ENCODE measurements around the gene RAB11FIP3. TPM values are rescaled to one million over a fixed set of nuclear protein-coding genes. Genes with fewer than 3 reads are reported as not detected.

The RAB11FIP3 gene
- total RNA-seq, 1 donor from 2014 or later, result 35.2 TPM

DNA sequence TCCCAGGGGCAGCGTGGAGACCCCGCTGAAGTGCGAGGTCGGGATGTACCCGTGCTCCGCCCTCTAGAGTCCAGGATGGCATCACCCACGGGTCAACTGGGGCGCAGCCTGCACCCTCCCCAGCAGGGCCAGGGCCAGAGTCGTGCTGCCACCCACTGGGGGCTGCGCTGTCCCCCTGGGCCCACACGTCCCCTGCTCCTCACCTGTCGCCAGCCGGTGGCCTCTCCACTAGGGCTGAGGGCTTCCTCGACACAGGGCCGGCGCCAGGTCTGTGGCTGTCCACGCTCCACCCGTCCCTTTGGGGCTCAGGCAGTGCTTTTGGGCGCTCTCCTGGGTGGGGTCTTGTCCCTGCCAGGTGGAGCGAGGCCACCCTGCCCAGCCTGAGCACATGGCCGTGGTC is 123.1 kb downstream of the RAB11FIP3 start:
- intact Hi-C loops (cut with micrococcal nuclease), result no loop called here

DNA sequence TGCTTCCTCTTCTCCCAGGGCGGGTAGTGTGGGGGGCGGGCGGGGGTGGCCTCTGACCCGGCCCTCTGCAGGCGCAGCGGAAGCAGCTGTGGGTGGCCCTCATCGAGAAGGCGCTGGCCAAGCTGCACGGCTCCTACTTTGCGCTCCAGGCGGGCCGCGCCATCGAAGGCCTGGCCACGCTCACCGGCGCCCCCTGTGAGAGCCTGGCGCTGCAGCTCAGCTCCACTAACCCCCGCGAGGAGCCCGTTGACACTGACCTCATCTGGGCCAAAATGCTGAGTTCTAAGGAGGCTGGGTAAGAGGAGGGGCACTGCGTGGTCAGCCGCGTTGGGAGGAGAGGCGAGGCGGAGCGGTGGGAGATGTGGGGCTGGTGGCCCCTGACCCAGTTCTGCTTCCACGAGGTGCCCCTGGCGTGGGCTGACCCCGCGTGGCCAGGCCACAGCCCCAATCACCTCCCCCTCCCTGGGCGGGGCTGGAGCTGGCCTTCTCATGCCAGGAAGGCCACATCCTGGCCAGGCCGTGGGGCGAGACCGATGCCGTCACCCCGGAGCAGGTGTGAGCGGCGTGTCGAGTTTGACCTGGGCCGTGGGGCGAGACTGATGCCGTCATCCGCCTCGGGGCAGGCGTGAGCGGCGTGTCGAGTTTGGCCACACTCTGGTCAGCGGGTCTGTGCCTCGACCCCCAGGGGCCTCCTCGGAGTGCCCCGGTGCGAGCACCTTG is 124.3 kb downstream of the RAB11FIP3 start:
- intact Hi-C loops (cut with micrococcal nuclease), result no loop called here

DNA sequence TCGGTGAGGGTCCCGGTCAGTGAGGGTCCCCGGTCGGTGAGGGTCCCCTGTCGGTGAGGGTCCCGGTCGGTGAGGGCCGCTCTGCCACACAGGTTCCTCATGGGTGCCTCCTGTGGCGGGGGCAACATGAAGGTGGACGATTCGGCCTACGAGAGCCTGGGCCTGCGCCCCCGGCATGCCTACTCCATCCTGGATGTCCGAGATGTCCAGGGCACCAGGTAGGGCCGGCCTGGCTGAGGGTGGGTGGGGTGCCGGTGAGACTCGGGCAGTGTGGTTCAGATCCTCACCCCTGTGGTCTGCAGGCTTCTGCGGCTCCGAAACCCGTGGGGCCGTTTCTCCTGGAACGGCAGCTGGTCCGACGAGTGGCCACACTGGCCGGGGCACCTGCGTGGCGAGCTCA is 125.8 kb downstream of the RAB11FIP3 start:
- intact Hi-C loops (cut with micrococcal nuclease), result no loop called here

DNA sequence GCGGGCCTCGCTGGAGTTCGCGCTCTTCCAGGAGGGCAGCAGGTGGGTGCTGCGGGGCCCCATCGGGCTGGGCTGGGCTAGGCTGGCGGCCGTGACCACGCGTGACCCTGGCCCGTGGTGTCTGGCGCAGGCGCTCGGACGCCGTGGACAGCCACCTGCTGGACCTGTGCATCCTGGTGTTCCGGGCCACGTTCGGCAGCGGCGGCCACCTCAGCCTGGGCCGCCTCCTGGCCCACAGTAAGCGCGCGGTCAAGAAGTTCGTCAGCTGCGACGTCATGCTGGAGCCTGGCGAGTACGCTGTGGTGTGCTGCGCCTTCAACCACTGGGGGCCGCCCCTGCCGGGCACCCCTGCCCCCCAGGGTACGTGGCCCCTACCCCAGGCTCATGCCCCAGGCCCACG is 126.7 kb downstream of the RAB11FIP3 start:
- intact Hi-C loops (cut with micrococcal nuclease), result no loop called here

DNA sequence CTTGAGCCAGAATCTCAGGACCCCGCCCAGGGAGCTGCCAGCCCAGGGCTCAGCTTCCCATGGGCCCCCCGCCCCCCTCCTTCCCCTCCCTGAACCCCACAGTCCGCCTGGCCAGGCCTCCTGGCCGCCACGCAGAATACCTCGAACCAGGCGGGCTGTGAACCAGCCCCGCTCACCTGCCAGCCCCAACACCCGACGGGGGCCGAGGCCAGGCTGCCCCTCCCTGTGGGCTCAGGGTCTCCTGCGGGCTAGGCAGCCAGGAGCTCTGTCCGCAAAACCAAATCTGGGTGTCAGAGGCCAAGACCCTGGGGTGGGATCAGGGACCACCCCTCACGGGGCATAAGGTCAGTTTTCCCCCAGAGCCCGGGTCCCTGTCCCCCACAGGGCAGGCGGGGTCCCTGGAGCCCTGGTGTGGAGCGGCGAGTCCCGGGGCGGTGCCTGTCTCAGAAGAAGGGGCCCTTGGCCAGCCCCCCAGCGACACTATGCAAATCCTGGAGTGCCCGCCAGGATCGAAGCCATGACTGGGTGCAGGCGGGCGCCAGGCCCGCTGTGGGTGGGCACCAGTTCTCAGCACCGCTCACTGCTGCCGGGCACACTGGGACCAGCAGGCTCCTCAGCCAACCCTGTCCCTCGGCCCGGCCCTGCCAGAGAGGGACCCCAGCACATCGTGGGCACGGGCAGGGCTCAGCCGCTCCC is 128.3 kb downstream of the RAB11FIP3 start:
- intact Hi-C loops (cut with micrococcal nuclease), result no loop called here

DNA sequence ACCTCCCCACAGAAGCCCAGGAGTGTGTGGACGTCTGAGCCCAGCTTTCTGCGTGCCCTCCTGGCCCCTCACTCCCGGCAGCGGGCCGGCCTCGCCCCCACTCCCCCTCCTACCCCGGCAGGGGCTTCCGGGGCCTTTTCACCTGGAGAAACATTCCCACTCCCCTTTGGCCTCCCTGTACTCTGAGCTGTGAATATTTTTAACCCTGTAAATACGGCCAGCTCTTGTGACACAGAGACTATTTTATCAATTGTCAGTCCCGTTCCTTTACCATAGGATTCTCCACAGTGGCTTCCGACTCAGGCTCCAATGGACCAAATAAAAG is 128.8 kb downstream of the RAB11FIP3 start:
- intact Hi-C loops (cut with micrococcal nuclease), result no loop called here

DNA sequence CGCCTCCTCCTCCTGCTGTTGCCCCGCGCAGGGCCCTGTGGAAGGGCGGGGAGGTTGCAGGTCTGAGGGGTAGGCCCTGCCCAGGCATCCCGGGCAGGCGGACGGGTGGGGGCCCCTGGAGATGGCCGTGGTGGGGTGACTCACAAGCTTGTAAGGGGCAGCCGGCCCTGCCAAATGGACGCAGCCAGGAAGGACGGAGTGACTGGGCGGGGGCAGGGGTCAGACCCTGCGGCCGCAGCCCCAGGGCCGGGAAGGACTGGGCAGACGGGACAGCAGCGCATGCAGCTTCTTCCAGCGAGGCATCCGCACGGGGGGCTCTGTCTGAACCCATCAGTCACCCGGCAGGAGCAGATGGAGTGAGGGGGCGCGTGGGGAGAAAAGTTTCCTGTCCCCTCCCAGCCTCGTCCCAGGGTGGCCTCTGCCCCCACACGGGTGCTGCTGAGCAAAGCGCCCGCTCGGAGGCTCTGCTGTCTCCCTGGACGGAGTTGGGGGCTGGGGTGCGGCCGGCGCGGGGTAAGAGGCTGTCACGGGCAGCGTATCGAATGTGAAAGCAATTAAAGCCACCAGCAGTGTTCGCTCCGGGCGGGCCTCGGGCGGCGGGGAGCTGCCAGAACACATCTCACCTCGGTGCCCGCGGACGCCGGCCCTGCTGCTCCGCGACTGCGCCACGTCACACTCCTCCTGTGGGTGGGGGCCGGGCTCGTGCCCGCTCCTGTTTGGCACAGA is 129.4 kb downstream of the RAB11FIP3 start:
- intact Hi-C loops (cut with micrococcal nuclease), result no loop called here

DNA sequence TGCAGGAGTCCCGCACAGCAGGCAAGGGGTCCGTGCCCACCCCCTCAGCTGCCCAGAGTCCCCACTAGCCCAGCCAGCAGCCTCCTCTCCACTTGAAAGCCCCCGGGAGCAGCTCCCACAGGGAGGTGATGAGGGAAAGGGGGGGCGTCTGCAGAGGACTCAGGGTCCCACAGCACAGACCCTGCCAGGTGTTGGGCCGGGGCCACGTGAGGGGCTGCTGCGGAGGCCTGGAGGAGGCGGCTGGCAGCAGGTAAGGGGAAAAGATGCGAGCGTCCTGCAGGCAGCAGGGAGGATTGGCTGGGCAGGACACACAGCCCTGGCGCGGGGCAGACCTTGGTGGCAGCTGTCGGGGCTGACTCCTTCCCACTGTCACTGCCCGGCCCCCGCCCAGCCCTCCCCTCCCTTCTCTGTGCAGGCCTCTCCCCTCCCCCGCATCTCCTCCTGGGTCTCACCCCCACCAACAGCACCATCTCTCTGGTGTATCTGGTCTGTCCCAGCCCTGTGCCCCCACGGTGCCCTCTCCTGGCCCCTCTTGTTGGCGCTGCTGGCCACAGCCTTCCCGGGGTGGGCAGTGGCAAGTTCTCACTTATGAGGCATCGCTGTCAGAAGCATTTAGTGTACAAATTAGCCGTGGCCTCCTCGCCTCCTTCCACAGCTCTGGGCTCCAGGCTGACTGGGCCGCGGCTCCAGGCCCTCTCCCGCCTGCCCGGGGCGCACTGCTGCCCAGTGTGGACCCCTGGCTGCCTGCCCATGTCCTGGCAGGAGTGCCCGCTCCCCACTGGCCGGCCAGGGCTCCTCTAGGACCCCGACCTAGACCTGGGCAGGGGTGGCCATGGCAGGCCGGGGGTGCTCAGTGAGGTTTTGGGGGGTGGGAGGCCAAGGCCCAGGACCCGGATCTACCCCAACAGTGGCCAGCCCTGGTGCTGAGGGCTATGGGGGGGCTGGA is 130.4 kb downstream of the RAB11FIP3 start:
- intact Hi-C loops (cut with micrococcal nuclease), result no loop called here

DNA sequence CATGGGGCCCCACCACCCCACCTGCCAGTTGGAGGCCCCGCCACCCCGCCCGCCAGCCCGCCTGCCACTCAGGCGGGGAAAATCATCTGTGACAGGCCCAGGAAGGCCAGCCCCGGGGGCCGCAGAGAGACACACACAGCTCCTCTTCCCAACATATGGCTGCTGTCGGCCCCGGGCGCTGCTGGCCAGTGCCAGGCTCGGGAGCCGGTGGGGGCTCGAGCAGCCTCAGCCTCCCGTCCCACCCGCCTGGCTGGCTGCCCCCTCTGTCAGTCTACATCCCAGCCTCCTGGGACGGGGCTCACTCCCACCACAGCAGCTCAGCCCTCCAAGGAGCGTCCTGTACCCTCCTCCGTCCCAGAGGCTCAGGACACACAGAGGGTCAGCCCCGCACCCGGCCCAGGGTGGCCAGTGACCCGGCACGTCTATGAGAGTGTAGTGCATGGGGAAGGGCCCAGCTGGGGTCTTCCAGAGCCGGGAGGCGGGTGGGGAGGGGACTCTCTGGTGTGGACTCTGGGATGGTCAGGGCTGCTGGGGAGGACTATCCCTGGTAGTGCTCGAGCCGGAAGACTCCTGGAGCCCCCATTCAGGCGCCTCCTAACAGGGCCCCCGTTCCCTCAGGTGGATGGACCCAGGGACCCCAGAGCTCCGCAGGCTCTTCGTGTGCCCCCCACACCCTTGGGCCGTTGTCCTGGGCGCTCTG is 131.2 kb downstream of the RAB11FIP3 start:
- intact Hi-C loops (cut with micrococcal nuclease), result no loop called here

DNA sequence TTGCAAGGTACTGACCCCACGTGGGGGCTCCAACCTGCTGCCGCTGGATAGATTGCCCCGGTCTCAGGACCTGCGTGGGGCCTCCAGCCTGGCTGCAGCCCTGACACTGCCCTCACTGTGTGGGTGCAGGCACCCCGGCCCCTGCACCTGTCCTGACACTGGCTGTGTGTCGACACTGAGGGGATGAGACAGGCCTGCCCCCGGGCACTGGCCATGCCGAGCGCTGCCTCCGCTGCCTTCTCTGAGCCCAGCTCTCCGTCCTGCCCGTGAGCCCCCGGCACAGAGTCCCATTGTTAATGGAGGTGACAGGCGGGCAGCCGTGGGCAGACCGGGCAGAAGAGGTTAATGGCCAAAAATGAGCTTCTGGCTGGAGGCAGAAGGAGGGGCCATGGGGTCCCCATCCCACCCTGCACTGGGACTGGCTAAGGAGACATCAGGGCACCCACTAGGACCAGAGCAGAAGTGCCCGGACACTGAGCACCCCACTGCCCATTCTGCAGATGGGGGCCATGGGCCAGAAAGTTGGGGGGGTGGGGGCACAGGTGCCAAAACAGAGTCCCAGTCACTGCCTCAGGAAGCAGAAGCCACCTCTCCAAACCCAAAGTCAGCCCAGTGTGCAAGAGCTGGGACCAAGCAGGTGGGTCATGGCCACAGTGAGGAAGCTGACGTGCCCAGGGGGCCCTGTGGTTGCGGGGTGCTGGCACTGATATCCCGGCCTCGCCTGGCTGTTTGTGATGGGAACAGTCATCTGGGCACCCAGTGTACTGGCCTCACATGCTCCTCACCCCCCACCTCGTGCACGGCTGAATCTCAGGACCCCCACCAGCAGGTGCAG is 132.2 kb downstream of the RAB11FIP3 start:
- intact Hi-C loops (cut with micrococcal nuclease), result no loop called here

DNA sequence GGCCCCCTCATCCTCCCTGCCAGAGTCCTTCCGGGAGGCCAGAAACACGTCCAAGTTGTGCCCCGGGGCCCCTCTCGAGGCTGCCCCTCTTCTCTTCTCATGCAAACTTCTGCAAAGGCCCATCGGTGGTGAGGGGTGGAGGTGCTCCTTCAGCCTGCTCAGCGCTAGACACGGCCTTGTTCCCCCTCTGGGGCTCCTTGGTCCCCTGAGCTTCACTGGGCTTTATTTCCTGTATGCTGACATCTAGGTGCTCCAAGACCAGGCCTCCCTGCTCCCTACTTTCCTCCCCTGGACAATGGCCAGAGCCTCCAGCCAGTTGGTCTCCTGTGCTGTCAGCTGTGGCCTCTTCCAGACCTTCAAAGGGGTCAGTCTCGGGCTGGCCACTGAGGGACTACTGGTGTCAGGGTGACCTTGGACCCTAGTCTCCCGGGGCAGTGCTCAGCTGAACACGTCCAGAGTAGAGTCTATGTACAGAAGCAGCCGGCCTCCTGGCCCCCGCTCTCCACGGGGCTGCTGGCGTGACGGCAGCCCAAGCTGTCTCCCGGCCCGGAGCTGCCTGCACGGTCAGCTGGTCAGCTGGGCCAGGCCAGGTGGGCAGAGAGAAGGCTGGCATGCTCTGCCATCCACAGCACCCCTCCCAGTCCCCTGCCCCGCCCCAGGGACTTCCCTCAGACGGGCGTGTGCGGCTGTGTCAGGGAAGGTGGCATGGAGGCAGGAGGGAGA is 133.0 kb downstream of the RAB11FIP3 start:
- intact Hi-C loops (cut with micrococcal nuclease), result no loop called here

DNA sequence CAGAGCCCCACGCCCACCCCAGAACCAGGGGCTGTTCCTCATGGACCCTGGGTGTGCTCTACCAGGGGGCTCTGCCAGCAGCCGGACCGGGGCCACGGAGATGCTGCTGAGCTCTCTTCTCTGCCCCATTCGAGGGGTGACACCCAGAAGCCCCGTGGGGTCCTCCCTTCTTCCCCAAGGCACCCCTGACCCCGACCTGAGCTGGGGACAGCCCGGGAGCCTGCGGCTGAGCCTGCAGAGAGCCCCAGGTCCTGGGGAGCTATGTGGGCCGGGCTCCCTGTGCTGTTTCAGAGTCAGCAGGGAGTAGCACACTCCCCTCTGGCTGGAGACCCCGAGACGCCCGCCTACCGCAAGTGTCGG is 133.6 kb downstream of the RAB11FIP3 start:
- intact Hi-C loops (cut with micrococcal nuclease), result no loop called here

DNA sequence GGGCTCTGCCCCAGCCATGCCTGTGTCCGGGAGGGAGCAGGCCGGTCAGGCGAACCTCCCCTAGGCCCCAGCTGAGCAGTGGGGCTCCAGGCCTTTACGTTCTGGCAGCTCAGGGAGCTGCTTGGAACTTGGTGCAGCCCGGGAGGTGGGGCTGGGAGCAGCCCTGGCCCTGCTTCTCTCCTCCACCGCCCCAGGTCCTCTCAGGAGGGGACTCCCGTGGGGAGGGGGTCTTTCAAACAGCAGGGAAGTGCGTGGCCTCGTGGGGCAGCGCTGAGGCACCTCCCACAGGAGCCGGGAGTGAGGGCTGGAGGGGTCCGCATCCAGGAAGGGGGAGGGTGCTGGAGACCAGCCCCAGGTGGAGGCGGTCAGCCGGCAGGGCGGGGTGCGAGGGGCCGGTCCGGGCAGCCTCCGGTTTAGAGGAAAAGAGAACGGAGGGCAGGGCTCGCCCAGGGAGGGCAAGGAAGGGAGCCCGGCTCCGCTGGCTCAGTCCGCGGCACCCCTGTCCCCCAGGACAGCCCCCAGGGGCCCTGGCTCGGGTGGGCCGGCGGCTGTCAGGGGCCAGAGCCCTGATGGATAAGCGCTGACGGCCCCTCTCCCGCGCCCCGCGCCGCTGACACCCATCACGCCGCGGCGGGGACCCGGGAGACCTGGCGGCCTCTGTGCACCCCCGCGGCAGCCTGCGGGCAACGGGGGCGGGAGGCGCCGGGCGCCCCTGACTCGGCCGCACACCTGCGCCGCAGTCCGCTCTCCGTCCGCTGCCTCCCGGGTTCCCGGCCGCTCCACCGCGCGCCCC is 134.2 kb downstream of the RAB11FIP3 start:
- intact Hi-C loops (cut with micrococcal nuclease), result no loop called here

DNA sequence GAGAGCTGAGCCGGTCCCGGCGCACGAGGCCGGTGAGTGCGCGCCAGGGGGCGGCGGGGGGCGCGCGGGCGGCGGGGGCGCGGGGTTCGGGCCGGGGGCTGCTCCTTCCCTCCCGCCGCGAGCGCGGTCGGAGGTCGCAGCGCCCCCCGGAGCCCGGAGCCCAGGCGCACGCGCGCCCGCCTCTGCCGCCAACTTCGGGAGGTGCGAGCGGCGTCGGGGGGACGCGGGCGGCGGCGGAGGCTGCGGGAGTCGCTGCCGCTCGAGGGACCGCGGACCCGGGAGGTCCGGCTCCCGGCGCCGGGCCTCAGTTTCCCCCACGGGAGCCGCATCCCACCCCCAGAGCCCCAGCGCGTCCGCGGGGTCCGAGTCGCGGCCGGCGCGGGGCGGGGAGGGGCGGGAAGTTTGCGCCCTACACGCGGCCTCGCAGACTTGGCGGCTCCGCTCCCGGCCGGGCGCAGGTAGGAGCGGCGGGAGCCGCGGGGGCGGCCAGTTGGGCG is 134.8 kb downstream of the RAB11FIP3 start, which contains the start of gene PRR35:
Gene PRR35 (plus strand): TSS at position 191 of the 497 bp plus-strand sequence. CDS start 2,901 bp downstream, outside the sequence.
- intact Hi-C loops (cut with micrococcal nuclease), result no loop called here

DNA sequence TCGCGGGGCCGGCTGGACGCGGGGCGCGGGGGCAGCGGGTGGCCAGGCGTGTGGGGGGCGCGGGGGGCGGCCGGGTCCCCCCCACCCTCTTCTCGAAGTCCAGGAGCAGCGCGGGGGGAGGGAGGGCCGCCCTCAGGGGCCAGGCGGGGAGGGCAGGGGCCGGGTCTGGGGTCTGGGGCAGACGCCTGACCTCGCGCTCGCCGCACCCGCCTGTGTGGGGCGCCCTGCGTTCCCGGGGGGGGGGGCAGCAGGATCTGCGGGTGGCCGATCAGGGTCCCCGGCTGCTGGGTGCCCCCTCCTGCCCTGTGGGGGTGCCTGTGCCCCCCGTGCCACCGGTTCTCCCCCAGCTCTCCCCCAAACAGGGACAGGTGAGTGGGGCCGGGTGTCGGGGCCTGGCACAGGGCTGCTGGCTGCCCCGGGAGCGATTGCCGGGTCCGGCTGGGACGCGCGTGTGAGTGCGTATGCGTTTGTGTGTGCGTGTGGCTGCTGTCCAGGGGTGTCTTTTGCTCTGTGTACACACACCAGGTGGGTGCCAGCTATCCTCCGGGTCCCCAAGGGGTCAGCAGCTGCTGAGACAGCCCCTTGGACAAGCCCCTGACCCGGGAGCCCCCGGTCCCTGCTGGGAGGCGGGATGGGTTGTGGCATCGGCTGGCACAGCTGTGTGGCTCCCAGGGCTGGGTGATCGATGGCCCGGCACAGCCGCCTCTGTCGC is 135.4 kb downstream of the RAB11FIP3 start:
- intact Hi-C loops (cut with micrococcal nuclease), result no loop called here

DNA sequence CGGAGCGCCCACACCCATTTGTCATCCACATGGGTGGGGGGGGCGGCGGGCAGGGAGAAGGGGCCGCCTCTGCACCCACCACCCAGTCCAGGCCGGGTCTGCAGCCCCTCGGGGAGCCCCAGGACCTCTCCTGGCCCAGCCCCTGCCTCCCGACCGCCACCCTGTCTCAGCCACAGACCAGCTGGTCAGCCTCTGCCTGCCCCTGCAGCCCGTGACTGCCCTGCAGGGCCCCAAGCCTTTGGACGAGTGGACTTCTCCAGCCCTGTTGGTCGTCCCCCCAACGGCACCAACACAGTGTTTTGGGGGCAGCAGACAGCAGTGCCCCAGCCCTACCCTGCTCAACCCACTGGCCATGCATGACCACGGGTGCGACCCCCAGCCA is 136.0 kb downstream of the RAB11FIP3 start:
- intact Hi-C loops (cut with micrococcal nuclease), result no loop called here

Data from T-helper 1 cell treated with Interleukin-12 subunit alpha and Interleukin-12 subunit beta and Interleukin-4 antibody, amounts not matched to agents 30 ng/mL and 1 ng/mL, for 36 hours (primary cell).